ENCODE measurements around the gene ADGRD1. TPM values are rescaled to one million over a fixed set of nuclear protein-coding genes. Genes with fewer than 3 reads are reported as not detected.

Gene ADGRD1
- total RNA-seq, 4 donors from 2014 or later = 8.3 to 18.1 (median 12.5) TPM

GRCh38 chr12:131151558-131152345 is 198.0 kb downstream of the ADGRD1 start:
- TF ChIP-seq POLR2A (IDR thresholded peaks at IDR 0.05) (no peak), CTCF (IDR thresholded peaks at IDR 0.05) (no peak), POLR2AphosphoS5 (IDR thresholded peaks at IDR 0.05) (no peak), EP300 (IDR thresholded peaks at IDR 0.05; ENCODE audit: low read depth) (no peak)
- no peak overlapping the region for H3K27ac ChIP-seq
- WGBS, 2 donors (ENCODE audit: low coverage in 1 of 2) = 78 to 100% methylated on average over 1 to 8 of the region's 8 CpGs
- H3K36me3 ChIP-seq = no peaks in the 10 kb centered on the region
- intact Hi-C loops (cut with DNase I; ENCODE audit: low total_unique reads) (no loop called here), in situ Hi-C loops (cut with MboI; ENCODE audit: low pct_ligation_motif_present in 1 of 4, low pct_unique_long_range_greater_than_20kb in 1 of 4, low sequenced_read_pairs in 3 of 4) (no loop called here)
- no peak overlapping the region for H3K4me3 ChIP-seq
- no peaks in the 10 kb centered on the region for H3K27me3 ChIP-seq
- DNase-seq = no peak
- no peaks in the 10 kb centered on the region for H3K4me1 ChIP-seq
- no peaks in the 10 kb centered on the region for H3K9me3 ChIP-seq

GRCh38 chr12:131152587-131152986 is 198.9 kb downstream of the ADGRD1 start:
- intact Hi-C loops (cut with DNase I; ENCODE audit: low total_unique reads) = no loop called here
- no peak overlapping the region for H3K4me3 ChIP-seq
- H3K27ac ChIP-seq = no peak overlapping the region
- TF ChIP-seq POLR2A (IDR thresholded peaks at IDR 0.05) = no peak
- H3K36me3 ChIP-seq = no peaks in the 10 kb centered on the region
- no peaks in the 10 kb centered on the region for H3K4me1 ChIP-seq
- H3K9me3 ChIP-seq = no peaks in the 10 kb centered on the region
- WGBS, 2 donors (ENCODE audit: low coverage in 1 of 2) = 87% methylated on average over 5 of the region's 5 CpGs; no CpG with 5 or more reads in 1 of the 2 donors
- H3K27me3 ChIP-seq = no peaks in the 10 kb centered on the region
- in situ Hi-C loops (cut with MboI; ENCODE audit: low pct_ligation_motif_present in 1 of 4, low pct_unique_long_range_greater_than_20kb in 1 of 4, low sequenced_read_pairs in 3 of 4) = no loop called here
- no peak for DNase-seq

- H3K4me1 ChIP-seq = no peaks in the 10 kb centered on the region
- in situ Hi-C loops (cut with MboI; ENCODE audit: low pct_ligation_motif_present in 1 of 4, low pct_unique_long_range_greater_than_20kb in 1 of 4, low sequenced_read_pairs in 3 of 4) = no loop called here
- H3K27ac ChIP-seq = no peak overlapping the region
- H3K27me3 ChIP-seq = no peaks in the 10 kb centered on the region
- no peaks in the 10 kb centered on the region for H3K36me3 ChIP-seq
- DNase-seq = no peak
- TF ChIP-seq CTCF (IDR thresholded peaks at IDR 0.05) = no peak
- TF ChIP-seq POLR2A (IDR thresholded peaks at IDR 0.05) = no peak
- TF ChIP-seq EP300 (IDR thresholded peaks at IDR 0.05; ENCODE audit: low read depth) = no peak
- no peak for TF ChIP-seq POLR2AphosphoS5 (IDR thresholded peaks at IDR 0.05)
- no peaks in the 10 kb centered on the region for H3K9me3 ChIP-seq
- 82% methylated on average over 5 of the region's 5 CpGs; no CpG with 5 or more reads in 1 of the 2 donors for WGBS, 2 donors (ENCODE audit: low coverage in 1 of 2)
- intact Hi-C loops (cut with DNase I; ENCODE audit: low total_unique reads) = no loop called here
- H3K4me3 ChIP-seq = no peak overlapping the region
These were observed 199.3 kb downstream of the ADGRD1 start for GRCh38 chr12:131153016-131153415.

- intact Hi-C loops (cut with DNase I; ENCODE audit: low total_unique reads) = no loop called here
- 83 to 100% methylated on average over 1 to 5 of the region's 5 CpGs for WGBS, 2 donors (ENCODE audit: low coverage in 1 of 2)
These were observed 200.2 kb downstream of the ADGRD1 start for GRCh38 chr12:131153956-131154355.

More at GRCh38 chr12:131153956-131154355, 200.2 kb downstream of the ADGRD1 start:
- H3K9me3 ChIP-seq = no peaks in the 10 kb centered on the region
- H3K4me1 ChIP-seq = no peaks in the 10 kb centered on the region
- no peak for DNase-seq
- no peak overlapping the region for H3K4me3 ChIP-seq
- no peaks in the 10 kb centered on the region for H3K36me3 ChIP-seq
- no peak for TF ChIP-seq POLR2AphosphoS5 (IDR thresholded peaks at IDR 0.05)
- TF ChIP-seq CTCF (IDR thresholded peaks at IDR 0.05) = no peak
- TF ChIP-seq EP300 (IDR thresholded peaks at IDR 0.05; ENCODE audit: low read depth) = no peak
- TF ChIP-seq POLR2A (IDR thresholded peaks at IDR 0.05) = no peak
- H3K27me3 ChIP-seq = no peaks in the 10 kb centered on the region
- no peak overlapping the region for H3K27ac ChIP-seq
- in situ Hi-C loops (cut with MboI; ENCODE audit: low pct_ligation_motif_present in 1 of 4, low pct_unique_long_range_greater_than_20kb in 1 of 4, low sequenced_read_pairs in 3 of 4) = no loop called here
